ENCODE measurements around the gene KIF16B. TPM values are rescaled to one million over a fixed set of nuclear protein-coding genes. Genes with fewer than 3 reads are reported as not detected.

The KIF16B gene
- total and polyA plus RNA-seq, 2 donors (not counting 3 experiments of a cell fraction or from before 2014, with no cell fraction given): 2.9 to 8.8 TPM

DNA sequence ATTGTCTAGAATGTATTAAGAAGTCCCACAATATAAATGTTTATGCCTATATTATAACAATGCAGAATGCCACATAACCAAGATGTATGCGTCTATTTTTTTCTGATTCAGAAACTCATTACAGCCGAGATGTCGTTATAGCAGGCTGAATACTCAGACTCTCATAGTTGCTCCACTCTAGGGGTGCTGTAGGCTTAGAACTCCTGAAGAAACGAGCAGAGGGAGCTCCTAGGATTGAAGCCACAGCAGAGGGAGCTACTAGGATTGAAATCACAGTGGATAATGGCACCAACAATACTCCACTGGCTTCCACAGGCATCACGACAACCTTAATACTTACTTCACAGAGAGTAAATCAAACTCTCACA, 208.9 kb downstream of the KIF16B start:
- H3K36me3 ChIP-seq (ENCODE audit: control insufficient read depth in 2 of 2, extremely low read depth in 1 of 2, insufficient read depth in 2 of 2, low read length in 2 of 2): peaks cover 0 to 5% of the 10 kb centered on the region in 2 experiments
- H4K20me1 ChIP-seq (replicated peaks; ENCODE audit: control insufficient read depth, extremely low read depth, insufficient read depth, low read length): no peaks in the 10 kb centered on the region
- H3K9ac ChIP-seq (replicated peaks; ENCODE audit: extremely low read depth, insufficient read depth, low read length): no peak overlapping the region
- no peaks in the 10 kb centered on the region for H3K9me3 ChIP-seq (replicated peaks; ENCODE audit: control insufficient read depth, insufficient read depth, low read length)
- no peak overlapping the region for H3K27ac ChIP-seq (ENCODE audit: insufficient read depth, low read depth, low read length)
- dilution Hi-C loops (cut with MboI; ENCODE audit: extremely low pct_ligation_motif_present, low sequenced_read_pairs): no loop called here
- no peaks in the 10 kb centered on the region for H3K27me3 ChIP-seq (ENCODE audit: control insufficient read depth in 2 of 2, insufficient read depth in 2 of 2, low read length in 2 of 2)
- no peaks in the 10 kb centered on the region for H3K79me2 ChIP-seq (ENCODE audit: control insufficient read depth, insufficient read depth, low read length)
- no peak overlapping the region for H2AFZ ChIP-seq (ENCODE audit: low read depth, low read length)
- FAIRE-seq: no peak
- no peak overlapping the region for H3K4me2 ChIP-seq (ENCODE audit: insufficient read depth, low read length)
- intact Hi-C loops (cut with micrococcal nuclease): no loop called here
- TF ChIP-seq MYC (IDR thresholded peaks at IDR 0.05; ENCODE audit: low read depth, low read length) (no peak), GATA2 (IDR thresholded peaks at IDR 0.05; ENCODE audit: insufficient read depth, insufficient read length, low read depth, low read length) (no peak), JUN (IDR thresholded peaks at IDR 0.05; ENCODE audit: borderline replicate concordance, insufficient read depth, insufficient read length, low read depth) (no peak), POLR2A (IDR thresholded peaks at IDR 0.05; ENCODE audit: low read depth, low read length) (no peak), EZH2 (IDR thresholded peaks at IDR 0.05; ENCODE audit: borderline replicate concordance, low read depth, low read length, severe bottlenecking) (no peak), FOS (IDR thresholded peaks at IDR 0.05; ENCODE audit: borderline replicate concordance, insufficient read depth, low read length) (no peak), POLR2AphosphoS5 (IDR thresholded peaks at IDR 0.05; ENCODE audit: insufficient read depth, low read depth, low read length) (no peak)
- TF ChIP-seq, protein P1, sequence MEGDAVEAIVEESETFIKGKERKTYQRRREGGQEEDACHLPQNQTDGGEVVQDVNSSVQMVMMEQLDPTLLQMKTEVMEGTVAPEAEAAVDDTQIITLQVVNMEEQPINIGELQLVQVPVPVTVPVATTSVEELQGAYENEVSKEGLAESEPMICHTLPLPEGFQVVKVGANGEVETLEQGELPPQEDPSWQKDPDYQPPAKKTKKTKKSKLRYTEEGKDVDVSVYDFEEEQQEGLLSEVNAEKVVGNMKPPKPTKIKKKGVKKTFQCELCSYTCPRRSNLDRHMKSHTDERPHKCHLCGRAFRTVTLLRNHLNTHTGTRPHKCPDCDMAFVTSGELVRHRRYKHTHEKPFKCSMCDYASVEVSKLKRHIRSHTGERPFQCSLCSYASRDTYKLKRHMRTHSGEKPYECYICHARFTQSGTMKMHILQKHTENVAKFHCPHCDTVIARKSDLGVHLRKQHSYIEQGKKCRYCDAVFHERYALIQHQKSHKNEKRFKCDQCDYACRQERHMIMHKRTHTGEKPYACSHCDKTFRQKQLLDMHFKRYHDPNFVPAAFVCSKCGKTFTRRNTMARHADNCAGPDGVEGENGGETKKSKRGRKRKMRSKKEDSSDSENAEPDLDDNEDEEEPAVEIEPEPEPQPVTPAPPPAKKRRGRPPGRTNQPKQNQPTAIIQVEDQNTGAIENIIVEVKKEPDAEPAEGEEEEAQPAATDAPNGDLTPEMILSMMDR (IDR thresholded peaks at IDR 0.05; ENCODE audit: extremely low read depth in 1 of 2, insufficient read depth in 1 of 2, low read depth in 1 of 2, low read length in 2 of 2): no peak
- TF ChIP-seq, protein P2, sequence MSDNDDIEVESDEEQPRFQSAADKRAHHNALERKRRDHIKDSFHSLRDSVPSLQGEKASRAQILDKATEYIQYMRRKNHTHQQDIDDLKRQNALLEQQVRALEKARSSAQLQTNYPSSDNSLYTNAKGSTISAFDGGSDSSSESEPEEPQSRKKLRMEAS (IDR thresholded peaks at IDR 0.05; ENCODE audit: insufficient read depth, insufficient read length): no peak
- CTCF ChIA-PET: no interaction called here
- no peaks in the 10 kb centered on the region for H3K9me1 ChIP-seq (replicated peaks; ENCODE audit: control insufficient read depth, extremely low read depth, insufficient read depth, low read length)
- DNase-seq (ENCODE audit: low read depth, low spot score): no peak
- POLR2A ChIA-PET: no interaction called here
- H3K4me3 ChIP-seq (replicated peaks in 1 of 3; ENCODE audit: insufficient read depth in 1 of 3, low read depth in 1 of 3, low read length in 3 of 3): no peak overlapping the region
- BruUV-seq (replicated peaks): no TSS peak
- no peaks in the 10 kb centered on the region for H3K4me1 ChIP-seq (ENCODE audit: control insufficient read depth, extremely low read depth, insufficient read depth, low read length)
